Muscle layer of colon (tissue), 2 donors: Measurements from ENCODE around the gene ROBO1.

ENCODE experiments used
- H3K27ac ChIP-seq: one replicate; pipeline ENCODE4 v1.7.0; 2013; ENCODE audit warnings: low read depth, mild to moderate bottlenecking, low read length, moderate library complexity
- H3K27me3 ChIP-seq, 2 donors: one replicate each; pipeline ENCODE4 v1.7.0; 2013; ENCODE audit warnings: low read length in 2 of 2, mild to moderate bottlenecking in 2 of 2; ENCODE audit not compliant: insufficient read depth in 2 of 2, control insufficient read depth in 1 of 2
- H3K36me3 ChIP-seq: one replicate; pipeline ENCODE4 v1.7.0; 2013; ENCODE audit warnings: mild to moderate bottlenecking, low read length; ENCODE audit not compliant: insufficient read depth
- H3K4me1 ChIP-seq: one replicate; pipeline ENCODE4 v1.7.0; 2013; ENCODE audit warnings: mild to moderate bottlenecking, low read length; ENCODE audit not compliant: insufficient read depth
- H3K4me3 ChIP-seq, 2 donors: one replicate each; pipeline ENCODE4 v1.7.0; 2013; ENCODE audit warnings: low read length in 2 of 2, low read depth in 1 of 2, mild to moderate bottlenecking in 1 of 2, moderate library complexity in 1 of 2
- H3K9ac ChIP-seq: one replicate; pipeline ENCODE4 v1.7.0; 2013; ENCODE audit warnings: low read length
- H3K9me3 ChIP-seq: one replicate; pipeline ENCODE4 v1.7.0; 2013; ENCODE audit warnings: mild to moderate bottlenecking, low read length
- donor health status: abdominal sarcoma.
- donor health status: Adenocarcinoma of cecum.

ROBO1 gene

DNA sequence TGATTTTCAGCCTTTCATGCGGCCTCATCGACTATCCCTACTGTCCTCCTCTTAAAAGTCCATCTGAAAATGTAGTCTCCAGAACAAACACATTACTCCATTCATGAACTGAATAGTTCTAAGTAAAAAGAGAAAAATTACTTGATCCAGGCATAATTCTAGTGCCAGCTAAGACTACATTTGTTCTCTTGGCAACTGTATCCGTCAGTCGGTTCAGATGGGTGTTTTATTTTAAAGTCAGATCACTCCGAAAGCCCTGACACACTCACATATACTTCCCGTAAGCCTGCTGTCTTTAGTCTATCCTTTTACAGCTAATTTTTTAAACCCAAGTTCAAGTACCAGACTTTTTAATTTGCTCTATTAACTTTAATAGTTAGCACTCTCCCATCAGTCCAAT, 1102.7 kb downstream of the ROBO1 start:
- H3K27me3 ChIP-seq = no peaks in the 10 kb centered on the region
- H3K27ac ChIP-seq = no peak overlapping the region

GRCh38 chr3:78660957-78661356, 1106.8 kb downstream of the ROBO1 start:
- Histone ChIP-seq H3K9ac (no peak overlapping the region), H3K4me1 (peaks cover 4% of the 10 kb centered on the region), H3K9me3 (no peaks in the 10 kb centered on the region), H3K36me3 (peaks cover 8% of the 10 kb centered on the region), H3K4me3 (no peak overlapping the region), H3K27me3 (no peaks in the 10 kb centered on the region), H3K27ac (no peak overlapping the region)

More for the DNA sequence above, 1102.7 kb downstream of the ROBO1 start:
- Histone ChIP-seq H3K4me1 (peaks cover 4% of the 10 kb centered on the region), H3K9me3 (no peaks in the 10 kb centered on the region), H3K36me3 (peaks cover 3% of the 10 kb centered on the region), H3K9ac (no peak overlapping the region), H3K4me3 (no peak overlapping the region)

DNA sequence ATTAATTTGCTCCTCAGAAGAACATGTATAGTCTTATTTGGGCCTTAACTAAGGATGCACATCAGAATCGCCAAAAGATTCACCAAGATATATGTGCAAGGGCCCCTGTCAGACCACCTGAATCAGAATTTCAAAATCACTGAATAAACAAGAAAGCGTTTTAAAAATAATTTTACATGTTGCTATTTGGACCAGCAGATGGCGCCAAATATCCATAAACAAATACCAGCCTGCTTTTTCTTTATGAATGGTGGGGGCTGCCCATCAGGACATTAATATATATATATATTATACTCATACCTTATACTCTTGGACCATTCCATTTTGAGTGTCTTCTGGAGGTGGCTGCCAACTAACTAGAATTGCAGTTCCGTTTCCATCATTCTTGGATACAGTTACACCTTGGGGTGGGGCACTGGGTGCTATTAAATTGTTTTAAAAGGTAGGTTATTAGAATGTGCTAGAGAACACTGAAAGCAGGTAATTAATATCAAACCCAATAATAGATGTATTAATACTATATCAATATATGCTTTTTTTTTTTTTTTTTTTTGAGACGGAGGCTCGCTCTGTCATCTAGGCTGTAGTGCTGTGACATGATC, 1108.3 kb downstream of the ROBO1 start:
- no peak overlapping the region for H3K27ac ChIP-seq
- H3K36me3 ChIP-seq = peaks cover 8% of the 10 kb centered on the region
- no peaks in the 10 kb centered on the region for H3K9me3 ChIP-seq
- H3K27me3 ChIP-seq = no peaks in the 10 kb centered on the region
- no peak overlapping the region for H3K9ac ChIP-seq
- H3K4me1 ChIP-seq = peaks cover 4% of the 10 kb centered on the region
- no peak overlapping the region for H3K4me3 ChIP-seq

GRCh38 chr3:78647726-78648125, 1120.1 kb downstream of the ROBO1 start:
- no peak overlapping the region for H3K4me3 ChIP-seq
- H3K4me1 ChIP-seq = no peaks in the 10 kb centered on the region
- H3K9ac ChIP-seq = no peak overlapping the region
- H3K27ac ChIP-seq = no peak overlapping the region
- peaks cover 11% of the 10 kb centered on the region for H3K36me3 ChIP-seq
- H3K27me3 ChIP-seq = no peaks in the 10 kb centered on the region
- H3K9me3 ChIP-seq = no peaks in the 10 kb centered on the region

DNA sequence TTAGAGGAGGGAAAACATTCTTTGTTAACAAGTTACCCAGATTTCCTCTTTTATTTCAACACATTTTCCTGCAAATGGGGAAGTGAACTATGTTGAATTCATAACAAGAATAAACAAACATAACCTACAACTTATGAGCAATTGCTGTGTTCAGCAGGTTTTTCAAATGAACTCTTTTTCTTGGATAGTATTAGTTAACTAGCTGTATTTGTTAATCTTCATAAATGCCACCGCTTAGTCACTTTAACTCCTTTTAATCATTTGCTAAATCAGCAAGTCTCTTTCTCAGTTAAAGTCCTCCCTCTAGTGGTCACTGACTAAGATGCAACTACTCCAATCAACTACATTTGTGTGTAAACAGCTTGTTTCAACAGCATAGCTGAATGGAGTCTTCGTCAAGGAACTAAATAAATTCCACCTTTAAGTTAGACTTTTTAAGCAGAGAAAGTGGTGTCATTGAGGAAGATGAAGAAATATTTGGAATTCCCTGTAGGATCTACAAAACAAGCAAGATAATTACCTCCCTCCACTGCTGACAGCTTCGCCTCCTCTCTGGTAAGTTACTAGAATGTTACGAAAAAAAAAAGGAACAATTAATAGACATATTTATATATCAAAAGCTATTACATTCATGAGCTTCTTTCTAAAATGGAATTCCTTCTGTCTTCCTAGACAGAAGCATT, 1122.0 kb downstream of the ROBO1 start:
- Histone ChIP-seq H3K9me3 (no peaks in the 10 kb centered on the region), H3K4me1 (no peaks in the 10 kb centered on the region), H3K9ac (no peak overlapping the region), H3K36me3 (peaks cover 11% of the 10 kb centered on the region), H3K27ac (no peak overlapping the region), H3K4me3 (no peak overlapping the region), H3K27me3 (no peaks in the 10 kb centered on the region)

DNA sequence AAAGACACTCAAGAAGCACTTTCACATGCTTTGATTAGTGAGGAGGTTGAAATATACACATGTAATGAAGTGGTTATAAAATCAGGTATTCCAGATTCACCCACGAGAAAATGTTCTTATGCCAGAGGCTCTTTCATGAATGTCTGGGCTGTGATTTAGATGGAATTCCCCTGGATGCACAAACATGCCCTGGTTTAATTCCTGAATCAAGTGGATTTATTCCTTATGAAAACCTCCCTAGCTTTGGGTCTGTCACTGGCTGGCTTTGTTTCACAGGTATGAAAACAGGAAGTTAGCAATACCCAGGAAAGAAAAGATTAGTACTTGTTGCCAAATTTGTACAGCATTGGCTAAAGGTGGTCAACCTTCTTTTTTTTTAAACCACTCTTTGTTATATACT, 1123.0 kb downstream of the ROBO1 start:
- H3K4me1 ChIP-seq = no peaks in the 10 kb centered on the region
- H3K9ac ChIP-seq = no peak overlapping the region
- H3K4me3 ChIP-seq = no peak overlapping the region
- H3K9me3 ChIP-seq = no peaks in the 10 kb centered on the region
- H3K36me3 ChIP-seq = peaks cover 11% of the 10 kb centered on the region
- H3K27ac ChIP-seq = no peak overlapping the region
- no peaks in the 10 kb centered on the region for H3K27me3 ChIP-seq

- Histone ChIP-seq H3K9ac (no peak overlapping the region), H3K36me3 (peaks cover 11% of the 10 kb centered on the region), H3K27ac (no peak overlapping the region), H3K4me3 (no peak overlapping the region), H3K4me1 (no peaks in the 10 kb centered on the region), H3K9me3 (no peaks in the 10 kb centered on the region), H3K27me3 (no peaks in the 10 kb centered on the region)
Measured at GRCh38 chr3:78642226-78643035, 1125.4 kb downstream of the ROBO1 start.

DNA sequence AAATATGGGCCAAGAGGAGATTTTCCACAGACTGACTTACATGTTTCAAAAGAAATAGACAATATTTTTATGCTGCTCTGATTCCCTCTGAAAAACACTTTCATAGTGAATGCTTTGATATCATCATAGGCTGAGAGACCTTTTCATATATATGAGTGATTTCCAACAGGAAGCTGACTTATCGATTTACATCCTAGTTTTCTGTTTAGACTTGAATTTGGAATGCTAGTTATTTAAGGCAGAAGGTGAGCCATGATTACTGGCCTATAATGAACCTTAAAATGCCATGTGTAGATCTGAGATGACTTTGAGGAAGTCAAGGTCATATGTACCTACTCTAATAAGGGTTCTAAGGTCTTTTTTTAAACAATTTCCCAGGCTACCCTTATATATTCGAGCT, 1126.1 kb downstream of the ROBO1 start:
- Histone ChIP-seq H3K27ac (no peak overlapping the region), H3K4me1 (no peaks in the 10 kb centered on the region), H3K36me3 (peaks cover 11% of the 10 kb centered on the region), H3K4me3 (no peak overlapping the region), H3K9ac (no peak overlapping the region), H3K9me3 (no peaks in the 10 kb centered on the region), H3K27me3 (no peaks in the 10 kb centered on the region)

DNA sequence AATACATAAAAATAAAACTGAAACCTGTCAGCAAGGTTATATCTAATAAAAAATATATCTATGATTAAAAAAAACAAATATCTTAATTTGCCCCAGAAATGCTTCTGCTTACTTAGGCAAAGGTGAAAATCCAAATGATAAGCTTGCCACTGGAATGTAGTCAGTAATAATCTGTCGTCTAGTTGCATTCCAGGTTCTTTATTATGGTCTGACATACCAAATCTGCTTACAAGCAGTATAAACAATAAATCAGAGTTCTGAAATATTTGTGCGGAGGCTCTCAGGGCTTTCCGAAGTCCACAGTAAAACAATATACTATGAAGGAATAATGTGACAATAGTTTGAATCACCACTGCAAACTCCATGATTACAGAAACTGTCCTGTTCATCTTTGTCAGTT, 1133.5 kb downstream of the ROBO1 start:
- Histone ChIP-seq H3K27ac (no peak overlapping the region), H3K27me3 (no peaks in the 10 kb centered on the region), H3K4me1 (no peaks in the 10 kb centered on the region), H3K9ac (no peak overlapping the region), H3K36me3 (peaks cover 3% of the 10 kb centered on the region), H3K4me3 (no peak overlapping the region), H3K9me3 (no peaks in the 10 kb centered on the region)

DNA sequence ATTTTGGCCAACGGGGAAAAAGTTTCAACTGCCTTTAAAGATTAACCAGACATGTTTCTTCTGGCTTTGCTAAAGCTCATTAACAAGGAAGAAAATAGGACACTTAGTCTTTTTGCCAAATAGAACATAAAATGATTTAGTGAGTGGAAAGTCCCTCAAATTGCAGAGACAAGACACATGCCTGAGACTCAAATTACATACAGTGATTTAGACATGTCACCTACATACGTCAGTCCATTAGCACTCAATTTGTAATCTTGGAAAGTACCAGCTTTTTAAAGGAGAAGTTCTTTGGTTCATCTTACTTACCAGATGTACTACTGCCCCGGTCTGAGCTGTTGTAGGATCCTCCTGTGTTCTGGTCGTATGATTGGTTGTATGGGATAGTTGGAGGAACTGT, 1134.2 kb downstream of the ROBO1 start:
- Histone ChIP-seq H3K9me3 (no peaks in the 10 kb centered on the region), H3K27me3 (no peaks in the 10 kb centered on the region), H3K36me3 (peaks cover 3% of the 10 kb centered on the region), H3K9ac (no peak overlapping the region), H3K27ac (no peak overlapping the region), H3K4me3 (no peak overlapping the region), H3K4me1 (no peaks in the 10 kb centered on the region)

DNA sequence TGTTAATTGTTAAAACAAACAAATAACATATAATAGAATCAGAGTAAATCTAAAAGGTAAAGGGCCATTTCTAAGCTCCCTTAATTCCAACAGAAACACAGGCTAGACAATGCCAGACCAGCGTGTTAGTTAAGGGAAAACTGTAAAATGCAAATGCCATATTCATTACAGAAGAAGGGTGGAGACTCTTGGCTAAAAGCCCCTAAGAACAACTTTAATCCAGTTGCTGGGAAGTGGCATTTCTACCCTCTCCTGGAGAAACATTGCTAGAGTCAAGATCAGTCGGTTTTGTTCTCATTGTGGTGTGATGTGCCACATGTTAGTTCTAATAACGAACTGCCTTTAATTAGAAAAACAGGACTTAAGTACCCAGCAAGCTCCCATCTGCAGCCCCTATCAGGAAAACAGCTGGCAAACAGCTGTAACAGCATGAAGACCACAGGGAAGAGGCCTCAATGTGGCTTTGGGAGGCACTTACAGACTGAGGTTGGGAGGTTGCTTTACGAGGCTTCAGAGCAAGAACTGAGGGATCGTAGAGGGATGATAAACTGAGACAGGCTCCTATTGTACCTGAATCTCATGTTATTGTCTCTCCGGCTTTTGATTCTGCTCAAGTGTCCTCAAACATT, 1134.8 kb downstream of the ROBO1 start:
- Histone ChIP-seq H3K4me1 (no peaks in the 10 kb centered on the region), H3K27me3 (no peaks in the 10 kb centered on the region), H3K27ac (no peak overlapping the region), H3K36me3 (peaks cover 3% of the 10 kb centered on the region), H3K9me3 (no peaks in the 10 kb centered on the region), H3K9ac (no peak overlapping the region), H3K4me3 (no peak overlapping the region)
